ENCODE measurements around the gene TRIM73.
"Not testable (repeated sequence)": the region's sequence is repeated elsewhere in the genome, so short reads cannot be mapped to it uniquely, and the experiment has no call there.

Gene TRIM73

DNA sequence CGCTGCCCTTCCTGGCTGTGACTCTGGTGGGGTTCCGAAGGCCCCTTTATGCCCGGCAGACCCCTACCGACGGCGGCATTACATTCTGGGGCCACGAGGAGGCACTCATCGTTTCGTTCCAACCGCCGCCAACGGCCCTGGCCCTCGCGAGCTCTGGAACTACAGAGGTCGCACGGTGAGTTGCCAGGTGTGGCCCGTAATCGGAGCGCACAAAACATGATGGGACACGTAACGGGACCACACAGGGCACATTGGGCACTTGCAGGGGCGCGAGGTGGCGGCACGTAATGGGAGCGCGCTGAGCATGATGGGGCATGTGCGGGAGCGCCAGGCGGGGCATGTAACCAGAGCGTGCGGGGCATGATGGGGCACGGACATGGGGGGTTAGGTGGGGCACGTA, at the start of gene TRIM73:
Gene TRIM73, plus strand, starts transcription at position 301 of the 400 bp plus-strand sequence. CDS start 3,305 bp downstream, outside the sequence.
- not testable (repeated sequence) for DNase-seq (ENCODE audit: low spot score); FAIRE-seq

DNA sequence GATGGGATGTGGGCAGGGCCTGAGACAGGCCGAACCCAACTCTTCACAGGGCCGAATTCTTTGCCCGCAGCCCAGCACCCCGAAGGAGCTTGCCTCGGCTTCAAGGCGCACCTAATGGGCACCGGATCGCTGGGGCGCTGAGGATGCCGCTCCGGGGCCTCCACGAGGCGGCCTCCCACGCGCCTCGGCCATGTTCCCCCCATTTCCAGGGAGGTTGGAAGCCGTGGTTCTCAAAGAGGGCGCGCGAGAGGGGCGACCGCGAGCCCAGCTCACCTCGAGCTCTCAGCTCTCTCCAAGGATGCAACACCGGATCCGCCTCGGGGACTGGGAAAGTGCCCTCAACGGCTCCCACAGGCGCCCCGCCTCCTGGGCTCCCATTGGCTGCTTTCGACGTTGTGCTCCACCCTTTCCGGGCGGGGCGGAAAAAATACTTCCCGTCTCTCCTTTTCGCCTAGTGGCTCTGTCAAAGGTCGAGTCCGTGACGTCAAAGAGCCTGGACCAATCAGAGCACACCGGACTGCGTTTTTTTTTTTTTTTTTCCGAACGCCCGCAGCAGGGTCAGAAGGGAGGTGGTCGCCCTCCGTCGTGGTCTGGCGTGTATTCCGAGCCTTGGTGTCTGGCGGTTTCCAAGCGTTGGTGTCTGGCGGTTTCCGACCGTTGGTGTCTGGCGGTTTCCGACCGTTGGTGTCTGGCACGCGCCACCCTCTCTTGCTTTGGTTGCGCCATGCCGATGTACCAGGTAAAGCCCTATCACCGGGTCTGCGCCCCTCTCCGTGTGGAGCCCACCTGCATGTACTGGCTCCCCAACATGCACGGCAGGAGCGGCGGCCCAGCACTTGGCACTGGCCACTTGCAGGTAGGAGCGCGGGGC, 36.5 kb upstream of the TRIM73 start:
- not testable (repeated sequence) for DNase-seq (ENCODE audit: low spot score)
- FAIRE-seq = peak; percentile 95

- not testable (repeated sequence) for DNase-seq (ENCODE audit: low spot score); FAIRE-seq
Observed at GRCh38 chr7:75359542-75359848, 35.9 kb upstream of the TRIM73 start.

DNA sequence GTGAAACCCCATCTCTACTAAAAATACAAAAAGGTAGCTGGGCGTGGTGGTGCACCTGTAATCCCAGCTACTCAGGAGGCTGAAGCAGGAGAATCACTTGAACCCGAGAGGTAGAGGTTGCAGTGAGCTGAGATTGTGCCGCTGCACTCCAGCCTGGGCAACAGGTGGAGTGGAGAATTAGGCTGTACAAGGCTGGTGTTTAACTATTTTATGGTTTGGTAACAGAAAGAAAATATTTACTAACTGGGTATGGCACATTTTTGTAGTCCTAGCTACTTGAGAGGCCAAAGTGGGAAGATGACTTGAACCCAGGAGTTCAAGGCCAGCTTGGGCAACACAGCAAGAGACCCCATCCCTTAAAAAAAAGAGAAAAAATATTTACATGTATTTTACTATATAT, 31.4 kb upstream of the TRIM73 start:
- FAIRE-seq; DNase-seq (ENCODE audit: low spot score): not testable (repeated sequence)

DNA sequence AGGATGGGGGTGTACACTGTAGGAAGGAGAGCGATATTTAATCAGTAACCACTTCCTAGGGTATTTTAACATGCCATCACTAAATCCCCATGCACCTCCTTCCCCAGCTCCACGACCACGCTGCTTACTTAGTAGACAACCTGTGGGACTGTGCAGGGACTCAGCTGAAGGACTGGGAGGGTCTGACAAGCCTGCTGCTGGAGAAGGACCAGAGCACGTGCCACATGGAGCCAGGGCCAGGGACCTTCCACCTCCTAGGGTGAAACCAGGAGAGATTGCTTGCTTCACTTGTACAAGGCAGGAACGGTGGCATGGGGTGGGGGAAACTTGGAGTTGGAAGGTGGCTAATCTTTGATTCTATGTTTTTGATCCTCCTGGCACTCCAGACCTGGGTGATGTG, 28.8 kb upstream of the TRIM73 start:
- not testable (repeated sequence) for FAIRE-seq

DNA sequence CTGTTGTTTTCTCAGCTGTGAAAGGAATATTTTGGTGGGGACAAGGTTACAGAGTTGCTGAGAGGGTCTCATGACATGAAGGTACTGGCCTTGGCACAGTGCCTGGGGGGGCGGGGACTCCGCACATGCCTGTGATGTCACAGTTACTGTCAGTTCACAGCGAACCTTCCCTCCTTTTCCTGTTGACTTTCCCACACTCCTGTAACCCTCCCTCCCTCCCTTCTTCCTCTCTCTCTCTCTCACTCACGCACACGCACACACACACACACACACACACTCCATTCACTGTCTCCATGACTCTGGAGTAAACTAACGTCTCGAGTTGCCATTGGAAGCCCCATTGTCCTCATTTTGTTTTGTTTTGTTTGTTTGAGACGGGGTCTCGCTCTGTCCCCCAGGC, 28.1 kb upstream of the TRIM73 start:
- not testable (repeated sequence) for FAIRE-seq; DNase-seq (ENCODE audit: low spot score)

More for the DNA sequence above, 28.8 kb upstream of the TRIM73 start:
- DNase-seq (ENCODE audit: low spot score) = not testable (repeated sequence)

DNA sequence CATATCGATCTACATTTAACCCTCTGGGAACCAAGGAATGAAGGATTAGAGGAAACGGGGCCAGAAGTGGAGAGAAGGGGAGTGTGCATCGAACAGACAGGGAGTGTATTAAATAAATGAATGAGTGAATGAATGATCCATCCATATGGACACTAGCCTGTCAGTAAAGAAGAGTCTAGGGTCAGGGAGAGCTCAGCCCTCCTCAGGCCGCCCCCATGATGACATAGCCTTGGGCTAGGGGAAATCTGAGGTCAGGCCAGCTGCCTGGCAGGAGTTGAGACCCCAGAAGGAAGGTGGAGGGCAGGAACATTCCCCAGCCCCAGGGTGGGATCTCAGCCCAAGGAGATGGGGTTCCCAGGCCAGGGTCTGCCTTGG, 21.3 kb upstream of the TRIM73 start:
- not testable (repeated sequence) for FAIRE-seq; DNase-seq (ENCODE audit: low spot score)

GRCh38 chr7:75374519-75375317, 20.7 kb upstream of the TRIM73 start:
- not testable (repeated sequence) for FAIRE-seq

GRCh38 chr7:75393194-75393593, 2.2 kb upstream of the TRIM73 start:
- DNase-seq (ENCODE audit: low spot score); FAIRE-seq: not testable (repeated sequence)

More at GRCh38 chr7:75374519-75375317, 20.7 kb upstream of the TRIM73 start:
- DNase-seq (ENCODE audit: low spot score) = not testable (repeated sequence)

- FAIRE-seq = not testable (repeated sequence)
Observed at GRCh38 chr7:75397865-75398264, 2.4 kb downstream of the TRIM73 start.

DNA sequence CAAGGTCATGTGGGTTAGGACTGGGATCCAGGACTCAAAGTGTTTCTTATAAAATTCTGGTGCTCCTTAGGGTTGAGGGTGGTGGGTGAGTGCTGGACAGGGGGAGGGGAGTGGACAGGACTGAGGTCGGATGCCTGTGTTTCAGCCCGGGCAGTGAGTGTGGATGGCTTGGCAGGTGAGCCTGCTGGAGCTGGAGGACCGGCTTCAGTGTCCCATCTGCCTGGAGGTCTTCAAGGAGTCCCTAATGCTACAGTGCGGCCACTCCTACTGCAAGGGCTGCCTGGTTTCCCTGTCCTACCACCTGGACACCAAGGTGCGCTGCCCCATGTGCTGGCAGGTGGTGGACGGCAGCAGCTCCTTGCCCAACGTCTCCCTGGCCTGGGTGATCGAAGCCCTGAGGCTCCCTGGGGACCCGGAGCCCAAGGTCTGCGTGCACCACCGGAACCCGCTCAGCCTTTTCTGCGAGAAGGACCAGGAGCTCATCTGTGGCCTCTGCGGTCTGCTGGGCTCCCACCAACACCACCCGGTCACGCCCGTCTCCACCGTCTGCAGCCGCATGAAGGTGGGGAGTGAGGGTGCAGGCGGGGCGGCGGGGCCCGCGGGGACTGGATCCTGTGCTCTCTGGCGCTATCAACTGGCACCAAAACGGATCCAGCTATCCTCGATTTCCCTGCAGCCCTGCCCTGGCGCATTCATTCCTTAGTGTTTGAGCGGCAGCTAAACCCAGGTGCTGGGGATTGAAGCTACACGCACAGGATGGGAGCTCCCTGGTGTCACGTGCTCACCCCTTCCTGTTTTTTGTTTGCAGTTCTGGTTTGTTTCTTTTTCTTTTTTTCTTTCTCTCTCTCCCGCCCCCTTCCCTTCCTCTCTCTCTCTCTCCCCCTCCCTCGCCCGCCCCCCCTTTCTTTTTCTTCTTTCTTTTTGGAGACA, 3.6 kb downstream of the TRIM73 start:
- not testable (repeated sequence) for DNase-seq (ENCODE audit: low spot score); FAIRE-seq

More at GRCh38 chr7:75397865-75398264, 2.4 kb downstream of the TRIM73 start:
- DNase-seq (ENCODE audit: low spot score) = not testable (repeated sequence)

- DNase-seq (ENCODE audit: low spot score); FAIRE-seq: not testable (repeated sequence)
Observed at GRCh38 chr7:75400575-75400974, 5.1 kb downstream of the TRIM73 start.

GRCh38 chr7:75403455-75404443, 8.3 kb downstream of the TRIM73 start:
- FAIRE-seq; DNase-seq (ENCODE audit: low spot score): not testable (repeated sequence)

DNA sequence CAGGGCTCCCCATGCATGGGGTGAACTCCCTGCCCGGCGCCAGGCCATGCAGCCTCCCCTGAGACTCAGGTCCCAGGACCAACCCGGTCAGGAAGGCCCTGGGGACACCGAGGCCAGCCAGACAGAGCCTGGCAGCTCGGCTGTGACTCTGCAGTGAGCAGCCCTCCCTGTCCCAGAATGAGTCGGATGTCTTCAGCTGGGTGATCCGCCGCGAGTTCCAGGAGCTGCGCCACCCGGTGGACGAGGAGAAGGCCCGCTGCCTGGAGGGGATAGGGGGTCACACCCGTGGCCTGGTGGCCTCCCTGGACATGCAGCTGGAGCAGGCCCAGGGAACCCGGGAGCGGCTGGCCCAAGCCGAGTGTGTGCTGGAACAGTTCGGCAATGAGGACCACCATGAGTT, 9.2 kb downstream of the TRIM73 start:
- DNase-seq (ENCODE audit: low spot score) = not testable (repeated sequence)

DNA sequence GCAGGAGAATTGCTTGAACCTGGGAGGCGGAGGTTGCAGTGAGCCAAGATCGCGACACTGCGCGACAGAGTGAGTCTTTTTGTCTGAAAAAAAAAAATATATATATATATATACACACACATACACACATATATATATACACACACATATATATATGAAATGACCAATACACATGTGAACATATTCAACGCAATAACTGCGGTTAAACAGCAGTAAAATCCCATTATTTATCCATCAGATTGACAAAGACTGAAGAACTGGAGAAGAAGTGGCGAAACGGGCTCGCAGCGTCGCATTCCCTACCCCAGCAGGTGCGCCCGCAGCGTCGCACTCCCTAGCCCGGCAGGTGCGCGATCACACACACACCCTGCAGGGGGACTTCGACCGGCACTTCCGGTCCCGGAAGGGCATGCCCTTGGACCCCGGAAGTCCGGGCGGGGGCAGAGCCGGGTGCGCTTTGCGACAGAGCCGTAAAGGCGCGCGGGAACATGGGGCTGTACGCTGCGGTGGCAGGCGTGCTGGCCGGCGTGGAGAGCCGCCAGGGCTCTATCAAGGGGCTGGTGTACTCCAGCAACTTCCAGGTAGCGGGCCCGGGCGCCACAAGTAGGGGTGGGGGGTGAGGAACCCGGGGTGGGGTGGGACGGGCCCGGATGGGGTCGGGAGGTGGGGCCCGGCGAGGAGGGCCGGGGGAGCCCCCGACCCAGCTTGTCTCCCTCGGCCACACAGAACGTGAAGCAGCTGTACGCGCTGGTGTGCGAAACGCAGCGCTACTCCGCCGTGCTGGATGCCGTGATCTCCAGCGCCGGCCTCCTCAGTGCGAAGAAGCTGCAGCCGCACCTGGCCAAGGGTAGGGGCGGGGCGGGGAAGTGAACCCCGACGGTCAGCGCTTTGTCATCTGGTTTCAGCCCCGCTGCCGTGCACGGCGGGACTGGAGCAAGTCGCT, 14.7 kb downstream of the TRIM73 start:
- DNase-seq (ENCODE audit: low spot score) = not testable (repeated sequence)
- FAIRE-seq = peak; percentile 49

More for the DNA sequence above, 9.2 kb downstream of the TRIM73 start:
- not testable (repeated sequence) for FAIRE-seq

- not testable (repeated sequence) for DNase-seq (ENCODE audit: low spot score); FAIRE-seq
Observed at GRCh38 chr7:75410823-75411173, 15.4 kb downstream of the TRIM73 start.

DNA sequence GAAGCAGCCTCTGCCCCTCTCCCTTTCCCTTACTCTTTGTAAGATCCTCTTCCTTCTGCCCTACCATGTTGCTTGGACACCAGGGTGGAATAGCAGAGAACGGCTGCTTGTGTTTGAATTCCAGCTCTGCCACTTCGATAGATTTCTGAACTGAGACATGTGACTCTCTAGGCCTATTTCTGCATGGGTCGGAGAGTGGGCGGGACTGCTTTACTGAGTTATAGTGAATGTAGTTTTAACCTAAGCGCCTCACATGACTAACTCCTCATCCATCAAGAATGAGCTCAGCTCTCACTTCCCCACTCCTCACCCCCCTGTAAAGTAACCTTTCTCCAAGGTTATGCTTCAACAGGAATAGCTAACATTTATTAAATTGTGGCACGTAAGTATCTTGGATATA, 18.8 kb downstream of the TRIM73 start:
- DNase-seq (ENCODE audit: low spot score); FAIRE-seq: not testable (repeated sequence)

DNA sequence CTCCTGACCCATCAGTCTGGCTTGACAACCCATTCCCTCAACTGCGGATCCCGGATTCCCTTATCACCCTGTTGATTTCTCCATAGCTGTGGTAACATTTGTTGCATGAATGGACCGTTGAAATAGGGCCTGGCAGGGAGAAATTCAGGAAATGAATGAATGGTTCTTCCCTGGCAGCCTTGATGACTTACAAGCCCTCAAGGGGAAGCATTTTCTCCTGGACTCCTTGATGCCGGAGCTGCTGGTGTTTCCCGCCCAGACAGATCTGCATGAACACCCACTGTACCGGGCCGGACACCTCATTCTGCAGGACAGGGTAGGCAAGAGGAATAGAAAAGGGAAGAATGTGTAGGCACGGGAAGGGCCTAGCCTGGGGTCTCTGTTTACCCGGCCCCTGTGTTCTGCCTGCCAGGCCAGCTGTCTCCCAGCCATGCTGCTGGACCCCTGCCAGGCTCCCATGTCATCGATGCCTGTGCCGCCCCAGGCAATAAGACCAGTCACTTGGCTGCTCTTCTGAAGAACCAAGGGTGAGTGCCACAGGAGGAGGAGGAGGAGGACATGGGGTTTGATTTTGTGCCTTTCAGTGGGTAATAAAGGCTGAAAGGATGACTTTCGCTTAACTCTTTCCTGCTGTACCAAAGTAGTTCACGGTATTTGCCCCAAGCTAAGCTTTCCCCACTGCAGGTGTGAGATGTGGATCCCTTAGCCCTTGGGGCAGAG, 19.4 kb downstream of the TRIM73 start:
- FAIRE-seq; DNase-seq (ENCODE audit: low spot score): not testable (repeated sequence)
